Limb (tissue), 2 donors: ENCODE results near the gene SLC35A2.
"Not testable (repeated sequence)": the region's sequence is repeated elsewhere in the genome, so short reads cannot be mapped to it uniquely, and the experiment has no call there.

Experiments
- DNase-seq, 2 donors: peaks; one replicate each; pipeline ENCODE4 v3.0.0-alpha.2; 2016; ENCODE audit errors: extremely low spot score in 2 of 2

Gene SLC35A2

DNA sequence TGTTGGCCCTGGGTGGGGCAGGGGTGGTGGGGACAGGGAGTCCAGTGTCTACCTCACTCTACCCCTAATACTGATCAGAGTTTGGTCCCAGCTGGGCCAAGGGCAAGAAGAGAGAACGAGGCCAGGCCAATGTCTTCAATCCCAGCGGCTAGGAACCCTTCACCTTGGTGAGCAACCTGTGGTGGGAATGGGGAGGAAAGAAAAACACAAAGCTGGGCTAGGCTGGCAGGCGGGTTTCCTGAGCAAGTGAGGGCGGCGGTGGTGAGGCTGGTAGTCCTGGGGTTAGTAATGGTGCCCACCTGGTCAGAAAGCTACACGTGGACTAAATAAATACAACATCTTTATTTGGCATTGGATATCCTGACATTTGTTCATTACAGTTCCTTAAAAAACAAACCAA lies 8.2 kb downstream of the SLC35A2 start:
- no peak for DNase-seq

DNA sequence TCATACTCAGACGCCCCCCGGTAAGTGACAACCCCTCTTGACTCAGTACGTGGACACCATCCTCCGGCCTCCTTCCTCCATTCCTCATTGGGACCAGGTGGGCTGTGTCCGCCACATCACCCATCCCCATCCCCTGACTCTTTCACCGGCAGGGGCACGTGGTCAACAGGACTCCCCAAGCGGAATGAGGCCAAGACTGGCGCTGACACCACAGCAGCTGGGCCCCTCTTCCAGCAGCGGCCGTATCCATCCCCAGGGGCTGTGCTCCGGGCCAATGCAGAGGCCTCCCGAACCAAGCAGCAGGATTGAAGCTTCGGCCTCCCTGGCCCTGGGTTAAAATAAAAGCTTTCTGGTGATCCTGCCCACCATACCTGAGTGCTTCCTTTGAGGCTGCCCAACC lies 8.7 kb downstream of the SLC35A2 start:
- no peak for DNase-seq

DNA sequence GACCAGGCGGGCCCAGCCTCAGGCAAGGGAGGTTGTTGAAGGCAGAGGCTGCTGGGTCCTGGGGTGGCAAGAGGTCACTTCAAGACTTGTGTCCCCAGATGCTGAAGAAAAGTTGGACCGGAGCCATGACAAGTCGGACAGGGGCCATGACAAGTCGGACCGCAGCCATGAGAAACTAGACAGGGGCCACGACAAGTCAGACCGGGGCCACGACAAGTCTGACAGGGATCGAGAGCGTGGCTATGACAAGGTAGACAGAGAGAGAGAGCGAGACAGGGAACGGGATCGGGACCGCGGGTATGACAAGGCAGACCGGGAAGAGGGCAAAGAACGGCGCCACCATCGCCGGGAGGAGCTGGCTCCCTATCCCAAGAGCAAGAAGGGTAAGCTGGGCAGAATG lies 9.3 kb downstream of the SLC35A2 start:
- DNase-seq: no peak

DNA sequence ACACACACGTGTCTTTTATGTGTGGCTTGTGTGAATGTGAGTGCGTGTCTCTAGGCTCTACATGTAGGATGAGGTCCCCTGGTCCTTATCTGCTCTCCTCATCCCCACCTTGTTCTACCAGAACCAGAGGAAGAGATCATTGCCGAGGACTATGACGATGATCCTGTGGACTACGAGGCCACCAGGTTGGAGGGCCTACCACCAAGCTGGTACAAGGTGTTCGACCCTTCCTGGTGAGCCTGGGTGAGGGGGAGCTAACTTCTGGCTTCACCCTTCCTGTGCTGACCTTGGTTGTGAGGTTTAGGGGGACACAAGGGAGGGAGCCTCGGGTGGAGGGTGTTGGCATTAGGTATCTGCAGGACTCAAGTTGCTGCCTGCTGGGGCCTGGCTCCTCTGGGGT lies 10.4 kb downstream of the SLC35A2 start:
- no peak for DNase-seq

DNA sequence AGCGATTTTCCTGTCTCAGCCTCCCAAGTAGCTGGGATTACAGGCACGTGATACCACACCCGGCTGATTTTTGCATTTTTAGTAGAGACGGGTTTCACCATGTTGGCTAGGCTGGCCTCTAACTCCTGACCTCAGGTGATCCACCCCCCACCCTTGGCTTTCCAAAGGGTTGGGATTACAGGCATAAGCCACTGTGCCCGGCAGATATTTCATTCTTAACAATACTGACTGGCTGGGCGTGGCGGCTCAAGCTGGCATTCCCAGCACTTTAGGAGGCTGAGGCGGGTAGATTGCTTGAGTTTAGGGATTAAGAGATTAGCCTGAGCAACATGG lies 12.4 kb downstream of the SLC35A2 start:
- DNase-seq: no peak

DNA sequence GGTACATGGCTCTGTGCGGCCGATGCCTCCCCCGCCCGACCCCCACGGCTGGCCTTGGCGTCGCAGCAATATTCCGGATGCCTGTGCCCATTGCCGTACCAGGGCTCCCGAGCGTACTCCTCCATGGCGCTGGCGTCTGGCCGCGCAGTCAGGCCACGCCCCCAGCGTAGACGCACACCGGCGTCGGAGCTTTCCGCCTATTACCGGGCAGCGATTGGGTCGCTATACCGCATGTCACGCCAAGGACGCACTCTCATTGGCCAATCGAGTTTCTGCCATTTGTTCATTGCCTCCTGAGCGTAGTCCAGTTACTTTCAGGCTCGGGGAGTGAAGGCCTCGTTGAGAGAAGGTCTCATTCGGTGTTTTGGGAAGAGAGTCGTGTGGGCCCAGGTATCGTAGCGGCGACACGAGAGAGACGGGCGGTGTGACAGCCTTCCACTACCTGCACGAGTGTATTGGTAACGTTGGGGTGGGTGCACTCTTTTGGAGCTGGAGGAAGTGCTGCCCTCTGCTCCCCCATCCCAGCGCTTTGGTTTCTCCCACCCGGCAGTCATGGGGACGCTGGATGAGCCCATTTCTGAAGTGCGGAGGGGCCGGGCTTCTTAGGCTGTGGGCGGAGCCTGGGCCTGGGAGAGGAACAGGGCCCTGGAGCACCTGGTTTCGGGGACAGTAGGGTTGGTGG lies 13.7 kb downstream of the SLC35A2 start, which contains the start of the genes PQBP1 and TIMM17B:
PQBP1 (plus strand) TSS at position 306 of the 682 bp plus-strand sequence. CDS start 580 bp downstream, outside the sequence.
TIMM17B (minus strand) TSS at position 144 of the 682 bp plus-strand sequence; CDS start at position 125, 19 bp downstream.
- DNase-seq: peak; percentile 89 to 90

DNA sequence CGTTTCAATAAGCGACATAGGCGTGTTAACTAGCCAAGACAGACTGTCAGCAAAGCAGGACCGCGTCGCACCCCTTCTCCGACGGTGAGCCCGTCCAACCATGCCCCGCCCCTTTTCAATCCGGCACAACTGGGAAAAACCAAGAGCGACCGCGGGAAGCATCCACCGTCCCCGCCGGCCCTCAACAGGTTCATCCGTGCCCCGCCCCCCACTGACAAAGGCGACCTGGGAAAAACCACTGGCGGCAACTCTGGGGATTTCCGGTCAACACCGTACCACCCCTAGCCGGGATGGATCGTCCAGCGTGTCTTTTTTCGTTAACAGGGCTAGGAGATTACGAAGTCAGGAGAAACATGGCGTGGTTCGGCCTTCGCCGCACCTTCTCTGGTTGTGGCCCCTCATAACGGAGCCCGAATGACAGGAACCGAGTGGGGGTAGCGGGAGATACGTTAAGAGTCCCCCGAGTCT lies 14.3 kb downstream of the SLC35A2 start:
- peak in 1 of 2 donors; percentile 83 for DNase-seq

DNA sequence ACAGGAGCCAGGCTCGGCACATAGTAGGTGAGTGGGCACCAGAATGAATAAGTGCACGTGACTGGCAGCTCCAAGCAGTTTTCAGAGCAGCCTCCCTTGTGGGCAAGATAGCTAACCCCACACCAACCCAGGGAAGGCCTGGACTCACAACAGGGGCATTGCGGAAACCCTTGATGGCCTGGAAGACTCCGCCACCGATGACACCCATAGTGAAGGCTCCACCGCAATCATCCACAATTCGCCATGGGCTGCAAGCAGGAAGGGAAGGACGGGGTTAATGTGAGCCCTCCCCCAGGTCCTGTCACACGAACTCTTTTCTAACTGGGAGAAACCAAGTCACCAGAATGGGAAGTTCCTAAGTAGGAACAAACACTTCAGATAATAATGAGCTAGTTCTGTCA lies 14.8 kb downstream of the SLC35A2 start:
- no peak for DNase-seq

DNA sequence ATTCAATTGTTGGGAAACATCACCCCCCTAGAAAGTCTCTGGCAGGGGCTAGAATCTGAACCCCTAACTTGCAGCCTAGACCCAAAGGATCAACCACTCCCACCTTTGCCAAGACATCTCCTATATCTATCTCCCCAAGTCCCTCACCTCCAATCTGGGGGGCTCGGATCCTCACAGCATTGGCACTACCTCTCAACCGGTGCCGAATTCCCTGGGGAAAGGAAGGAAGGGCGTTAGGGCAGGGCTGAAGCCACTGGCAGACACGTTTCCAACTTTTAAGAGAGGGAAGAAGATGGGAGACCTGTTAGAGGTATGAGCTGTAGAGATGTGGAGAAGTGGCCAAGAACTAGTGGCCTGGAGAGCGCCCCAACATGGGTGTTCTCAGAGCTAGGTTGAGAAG lies 16.6 kb downstream of the SLC35A2 start:
- DNase-seq: no peak

DNA sequence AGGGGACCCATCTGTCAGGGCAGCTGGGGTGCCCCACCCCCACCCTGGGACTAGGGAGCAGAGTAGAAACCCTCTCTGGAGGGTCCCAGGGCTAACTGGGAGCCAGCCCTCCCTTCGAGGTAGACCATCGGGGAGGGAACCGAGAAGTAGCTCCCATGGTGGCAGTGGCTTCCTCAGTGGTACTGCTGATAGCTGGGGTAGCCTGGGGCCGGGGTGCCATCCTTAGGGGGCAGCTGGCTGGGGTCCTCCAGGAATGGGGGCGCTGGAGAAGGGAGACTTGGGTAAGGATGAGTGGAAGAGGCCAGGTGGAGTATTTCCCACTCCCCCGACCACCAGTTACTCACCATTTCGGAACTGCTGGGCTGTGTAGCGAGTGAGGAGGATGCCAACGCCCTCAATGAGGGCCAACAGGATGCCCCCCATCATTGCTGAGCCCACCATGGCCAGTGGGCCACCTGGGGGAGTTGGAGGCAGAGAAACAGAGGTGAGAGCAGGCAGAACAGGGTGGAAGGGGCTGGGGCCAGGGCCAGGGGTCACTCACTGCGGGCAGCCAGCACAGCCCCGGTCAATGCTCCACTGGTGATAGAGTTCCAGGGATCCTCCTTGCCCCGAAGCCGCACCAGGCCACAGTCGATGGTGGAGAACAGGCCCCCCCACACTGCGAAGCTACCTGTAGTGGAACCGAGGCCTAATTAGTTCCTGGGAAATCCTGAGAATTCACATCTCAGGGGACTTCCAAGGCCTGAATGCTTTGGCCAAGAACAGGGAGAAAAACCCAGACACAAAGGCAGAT lies 17.7 kb downstream of the SLC35A2 start:
- DNase-seq: no peak

DNA sequence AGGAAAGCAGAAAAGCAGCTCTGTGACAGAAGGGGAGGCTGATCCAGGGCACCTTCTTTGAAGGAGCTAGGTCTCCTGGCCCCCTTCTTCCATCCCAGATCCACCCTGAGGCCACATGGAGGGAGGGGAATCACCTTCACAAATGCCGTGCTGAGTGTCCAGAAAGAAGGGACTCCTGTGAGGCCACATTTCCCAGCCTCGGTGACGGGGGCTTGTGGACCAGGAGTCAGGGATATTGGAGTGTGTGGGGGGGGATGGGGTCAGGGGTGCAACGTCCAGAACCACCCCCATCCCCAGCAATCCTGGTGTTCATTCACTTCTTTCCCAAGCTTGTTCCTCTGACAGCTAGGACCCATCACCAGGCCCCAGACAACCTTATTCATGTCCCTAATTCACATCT lies 18.6 kb downstream of the SLC35A2 start:
- DNase-seq: no peak

DNA sequence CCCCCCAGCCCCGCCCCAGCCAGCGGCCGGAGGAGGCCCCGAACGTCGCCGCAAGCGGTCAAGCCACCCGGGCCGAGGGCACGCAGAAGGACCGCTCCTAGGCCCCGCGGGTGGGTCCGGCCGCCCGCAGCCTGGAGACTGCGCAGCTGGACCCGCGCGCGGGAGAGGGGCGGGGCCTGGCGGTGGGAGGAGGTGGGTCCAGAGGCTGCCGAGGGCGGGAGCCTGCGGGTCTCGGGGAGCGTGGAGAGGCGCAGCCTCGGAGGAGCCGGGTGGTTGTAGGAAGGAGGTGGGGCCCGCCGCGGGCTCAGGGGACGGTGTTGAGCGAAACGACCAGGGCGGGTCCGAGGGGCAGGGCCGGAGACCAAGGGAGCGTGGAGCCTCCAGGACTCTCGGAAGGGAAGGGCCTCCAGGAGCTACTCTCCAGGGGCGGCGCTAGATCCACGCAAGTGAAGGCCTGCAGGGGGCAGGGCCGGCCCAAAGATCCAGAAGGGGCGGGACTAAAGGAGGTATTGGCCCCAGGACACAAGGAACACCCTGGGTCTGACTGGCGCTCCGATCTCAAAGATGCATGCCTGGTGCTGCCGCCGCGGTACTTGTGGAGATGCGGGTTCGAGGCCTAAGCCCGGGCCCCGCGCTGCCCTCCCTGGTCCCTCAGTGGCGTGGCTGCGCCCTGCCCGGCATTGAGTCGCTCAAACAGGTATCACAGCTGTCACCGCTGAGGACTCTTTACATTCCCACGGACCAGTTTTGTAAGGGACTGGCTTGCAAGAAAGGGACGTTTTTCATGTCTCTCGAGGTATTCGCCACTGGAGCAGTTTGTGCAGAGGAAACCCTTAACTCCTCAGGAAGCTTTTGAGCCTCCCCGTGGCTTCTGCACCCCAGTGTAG lies 19.8 kb downstream of the SLC35A2 start:
- DNase-seq: peak; percentile 69 to 80

DNA sequence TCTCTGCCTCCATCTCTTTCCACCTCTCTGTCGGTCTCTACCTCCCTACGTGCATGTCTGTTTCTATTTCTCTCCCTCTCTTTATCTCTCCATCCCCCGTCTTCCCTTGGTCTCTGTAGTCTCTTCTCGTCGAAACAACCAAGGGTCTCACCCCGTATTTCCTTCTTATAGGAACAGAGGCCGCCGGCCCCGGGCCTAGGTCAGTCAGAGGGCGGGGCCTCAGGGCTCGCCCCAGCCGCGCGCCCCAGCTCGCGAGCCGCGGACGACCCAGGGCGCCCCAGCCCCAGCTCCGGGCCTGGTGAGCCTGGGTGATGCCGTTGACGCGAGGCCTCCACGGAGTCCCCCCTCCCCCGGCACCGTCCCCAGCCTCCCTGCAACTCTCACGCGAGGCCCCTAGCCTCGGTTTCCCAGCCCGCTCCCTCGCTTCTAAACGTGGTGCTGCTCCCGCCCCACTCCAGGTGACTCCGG lies 20.5 kb downstream of the SLC35A2 start:
- DNase-seq: no peak

DNA sequence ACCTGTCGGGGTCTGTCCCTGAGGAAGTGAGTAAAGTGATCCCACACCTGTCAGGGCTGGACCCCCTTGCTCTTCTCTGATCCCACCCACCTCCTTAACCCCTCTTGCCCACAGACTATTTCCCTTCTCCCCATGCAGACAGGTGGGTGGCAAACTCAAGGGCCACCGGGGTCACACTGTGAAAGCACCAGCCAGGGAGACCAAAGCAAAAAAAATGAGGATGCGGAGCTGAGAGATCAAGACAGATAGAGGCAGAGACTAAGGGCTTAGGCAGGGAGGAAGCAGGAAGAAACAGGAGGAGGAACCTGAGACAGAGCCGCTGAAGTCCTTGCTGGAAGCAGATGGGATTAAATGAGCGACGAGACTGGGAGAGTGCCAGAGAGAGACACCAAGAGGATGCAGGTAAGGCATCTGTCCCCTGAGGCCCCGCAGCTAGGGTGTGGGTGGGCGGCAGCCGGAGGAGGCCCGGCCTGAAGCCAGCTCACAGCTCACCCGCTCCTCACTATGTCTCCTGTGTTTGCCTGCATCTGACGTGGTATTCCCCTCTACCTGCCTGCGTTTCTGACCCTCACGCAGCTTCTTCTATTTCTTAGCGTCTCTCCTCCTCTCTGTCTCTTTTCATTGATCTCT lies 21.0 kb downstream of the SLC35A2 start:
- DNase-seq: no peak

DNA sequence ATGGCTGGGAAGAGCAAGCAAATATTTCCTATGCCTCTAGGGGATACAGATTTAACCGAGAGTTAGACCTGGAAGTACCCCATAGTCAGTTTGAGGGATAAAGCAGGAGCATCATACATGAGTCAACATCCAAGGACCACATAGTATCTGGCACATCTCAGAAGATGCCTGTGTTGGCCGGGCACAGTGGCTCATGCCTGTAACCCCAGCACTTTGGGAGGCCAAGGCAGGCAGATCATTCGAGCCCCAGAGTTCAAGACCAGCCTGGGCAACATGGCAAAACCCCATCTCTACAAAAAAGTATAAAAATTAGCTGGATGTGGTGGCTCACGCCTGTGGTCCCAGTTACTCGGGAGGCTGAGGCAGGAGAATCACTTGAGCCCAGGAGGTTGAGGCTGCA lies 24.9 kb downstream of the SLC35A2 start:
- not testable (repeated sequence) for DNase-seq

DNA sequence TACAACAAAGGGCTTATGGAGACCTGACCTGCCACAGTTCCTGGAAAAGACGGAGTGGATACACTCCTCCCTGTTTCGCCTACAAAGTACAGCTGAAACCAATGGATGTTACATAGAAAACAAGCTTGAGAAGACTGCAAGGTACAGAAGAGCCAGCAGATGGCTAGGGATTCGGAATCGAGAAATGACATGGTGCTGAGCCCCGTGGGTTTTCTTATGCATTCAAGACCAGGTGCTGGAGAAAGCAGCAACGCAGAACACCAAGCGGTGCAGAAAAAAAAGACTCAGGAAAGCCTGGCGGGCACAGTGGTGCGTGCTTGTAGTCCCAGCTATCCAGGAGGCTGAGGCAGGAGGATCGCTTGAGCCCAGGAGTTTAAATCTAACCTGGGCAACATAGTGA lies 27.7 kb downstream of the SLC35A2 start:
- DNase-seq: no peak

DNA sequence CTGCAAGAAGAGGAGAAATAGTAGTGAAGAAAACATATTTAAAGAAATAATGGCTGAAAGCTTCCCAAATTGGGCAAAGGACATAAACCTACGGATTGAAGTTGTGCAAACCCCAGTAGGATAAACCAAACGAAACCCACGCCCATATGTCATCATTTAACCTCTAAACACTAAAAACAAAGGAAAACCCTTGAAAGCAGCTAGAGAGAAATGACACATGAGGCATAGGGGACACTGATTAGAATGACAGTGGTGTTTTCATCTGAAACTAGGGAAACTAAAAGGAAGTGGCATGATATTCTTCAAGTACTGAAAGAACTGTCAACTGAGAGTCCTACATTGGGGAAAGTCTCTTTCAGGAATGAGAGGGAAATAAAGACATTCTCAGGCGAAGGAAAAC lies 34.5 kb downstream of the SLC35A2 start:
- not testable (repeated sequence) for DNase-seq

DNA sequence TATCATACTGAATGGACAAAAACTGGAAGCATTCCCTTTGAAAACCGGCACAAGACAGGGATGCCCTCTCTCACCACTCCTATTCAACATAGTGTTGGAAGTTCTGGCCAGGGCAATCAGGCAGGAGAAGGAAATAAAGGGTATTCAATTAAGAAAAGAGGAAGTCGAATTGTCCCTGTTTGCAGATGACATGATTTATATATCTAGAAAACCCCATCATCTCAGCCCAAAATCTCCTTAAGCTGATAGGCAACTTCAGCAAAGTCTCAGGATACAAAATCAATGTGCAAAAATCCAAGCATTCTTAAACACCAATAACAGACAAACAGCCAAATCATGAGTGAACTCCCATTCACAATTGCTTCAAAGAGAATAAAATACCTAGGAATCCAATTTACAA lies 39.4 kb downstream of the SLC35A2 start:
- DNase-seq: not testable (repeated sequence)

DNA sequence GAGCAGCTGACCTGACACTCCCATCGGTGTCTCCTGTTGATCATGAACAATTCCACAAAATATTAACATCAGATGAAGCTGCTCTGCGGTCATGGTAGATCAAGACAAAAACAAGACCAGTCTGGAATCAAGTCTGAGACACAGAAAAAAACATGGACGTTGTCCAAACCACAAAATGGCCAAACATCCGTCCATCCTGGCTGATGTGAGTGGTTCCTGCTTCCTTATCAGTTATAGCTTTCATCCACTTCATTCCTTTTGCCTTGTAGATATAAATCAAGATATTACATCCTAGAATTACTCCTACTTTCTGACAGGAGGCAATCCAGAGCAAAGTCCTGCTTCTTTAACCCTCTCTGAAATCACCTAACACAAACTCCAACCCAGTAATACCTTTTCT lies 47.2 kb downstream of the SLC35A2 start:
- no peak for DNase-seq

DNA sequence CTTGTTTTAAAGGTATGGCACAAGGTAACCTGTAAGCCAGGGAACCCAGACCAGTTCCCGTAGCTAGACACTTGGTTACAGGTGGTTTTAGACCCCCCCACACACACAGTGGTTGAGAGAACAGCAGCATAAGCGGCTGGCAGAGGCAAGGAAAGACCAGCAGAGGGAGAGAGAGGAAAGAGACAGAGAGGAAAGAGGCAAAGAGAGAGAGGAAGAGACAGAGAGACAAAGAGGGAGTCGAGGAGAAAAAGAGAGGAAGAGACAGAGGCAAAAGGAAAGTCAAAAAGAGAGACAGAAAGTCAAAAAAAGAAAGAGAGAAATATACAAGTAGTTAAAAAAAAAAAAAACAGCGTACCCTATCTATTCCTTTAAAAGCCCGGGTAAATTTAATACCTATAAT lies 56.5 kb downstream of the SLC35A2 start:
- no peak for DNase-seq

DNA sequence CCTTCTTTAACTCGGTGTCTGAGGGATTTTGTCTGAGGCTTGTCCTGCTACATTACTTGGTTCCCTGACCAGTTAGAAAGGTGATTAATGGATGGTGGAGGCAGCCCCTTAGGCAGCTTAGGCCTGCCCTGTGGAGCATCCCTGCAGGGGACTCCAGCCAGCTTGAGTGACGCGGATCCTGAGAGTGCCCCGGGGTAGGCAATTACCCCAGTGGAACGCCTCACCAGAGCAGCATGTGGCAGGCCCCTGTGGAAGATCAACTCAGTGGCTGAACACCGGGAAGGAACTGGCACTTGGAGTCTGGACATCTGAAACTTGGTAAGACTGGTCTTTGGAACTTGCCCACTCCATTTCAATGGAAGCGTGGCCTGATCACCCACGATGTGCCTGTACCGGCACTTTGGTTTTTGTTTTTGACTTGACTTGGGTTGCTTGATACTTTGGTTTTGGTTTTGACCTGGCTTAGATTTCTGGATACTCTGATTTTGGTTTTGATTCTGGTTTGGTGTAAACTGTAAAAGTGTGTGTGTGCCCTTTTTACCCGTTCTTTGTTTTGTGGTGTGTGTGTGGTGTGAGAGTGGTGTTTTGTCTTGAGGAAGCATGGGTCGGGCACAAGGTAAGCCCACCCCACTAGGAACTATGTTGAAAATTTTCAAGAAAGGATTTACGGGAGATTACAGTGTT lies 57.2 kb downstream of the SLC35A2 start:
- not testable (repeated sequence) for DNase-seq
